Right atrium auricular region (tissue), 2 donors: ENCODE results near the gene SBK3. TPM values are rescaled to one million over a fixed set of nuclear protein-coding genes. Genes with fewer than 3 reads are reported as not detected.

Experiments
- DNase-seq: peaks from one replicate; pipeline ENCODE4 v3.0.0-alpha.2; 2019; ENCODE audit warnings: low spot score
- H3K27ac ChIP-seq, 2 donors: fragments of 200-600 bp; sonication (generic); 1 replicate in 1 of 2; 2 replicates in 1 of 2; pipeline ENCODE4 v1.5.1; 2016 to 2019
- H3K27me3 ChIP-seq, 2 donors: fragments of 200-600 bp; sonication (generic); one replicate each; pipeline versions ENCODE4 v1.5.1 to v1.6.0; 2017 to 2019
- H3K36me3 ChIP-seq: fragments of 200-600 bp; sonication (generic); one replicate; pipeline ENCODE4 v1.5.1; 2016
- H3K4me1 ChIP-seq, 2 donors: fragments of 200-600 bp; sonication (generic); one replicate each; pipeline versions ENCODE4 v1.5.1 to v1.6.0; 2017 to 2019
- H3K4me3 ChIP-seq, 2 donors: fragments of 200-600 bp; sonication (generic); 1 replicate in 1 of 2; 2 replicates in 1 of 2; pipeline ENCODE4 v1.5.1; 2017 to 2019; ENCODE audit warnings: mild to moderate bottlenecking in 1 of 2, moderate library complexity in 1 of 2
- H3K9me3 ChIP-seq, 2 donors: fragments of 200-600 bp; sonication (generic); one replicate each; pipeline ENCODE4 v1.5.1; 2019
- CTCF ChIP-seq, 2 donors: fragments of 200-600 bp; sonication (generic); IDR thresholded peaks; one replicate each; pipeline ENCODE4 v1.5.1; 2019; ENCODE audit warnings: antibody characterized with exemption in 2 of 2
- total RNA-seq, 2 donors: library from RNA; depleted of rRNA; stranded (reverse); fragments of >200 nt; gene quantifications; one replicate each; pipeline ENCODE4 v1.1.0, GENCODE V29; 2016

SBK3 gene
- total RNA-seq, 2 donors from 2014 or later = 97.5 to 103 TPM

- no peak for TF ChIP-seq CTCF (IDR thresholded peaks at IDR 0.05)
- Histone ChIP-seq H3K9me3 (no peaks in the 10 kb centered on the region), H3K4me3 (no peak overlapping the region), H3K36me3 (no peaks in the 10 kb centered on the region), H3K27me3 (no peaks in the 10 kb centered on the region), H3K4me1 (peaks cover 0 to 28% of the 10 kb centered on the region in 2 donors), H3K27ac (no peak overlapping the region)
- DNase-seq = no peak
Observed at GRCh38 chr19:55552206-55552605, 6.9 kb upstream of the SBK3 start.

- no peak for DNase-seq
- Histone ChIP-seq H3K27me3 (no peaks in the 10 kb centered on the region), H3K36me3 (no peaks in the 10 kb centered on the region), H3K4me1 (peaks cover 0 to 40% of the 10 kb centered on the region in 2 donors), H3K9me3 (no peaks in the 10 kb centered on the region), H3K4me3 (peak overlapping the region in 1 of 2 donors; percentile 31), H3K27ac (peak overlapping the region; percentile 84 to 99)
- TF ChIP-seq CTCF (IDR thresholded peaks at IDR 0.05) = no peak
Observed at GRCh38 chr19:55550321-55550650, 4.9 kb upstream of the SBK3 start.

- no peaks in the 10 kb centered on the region for H3K27me3 ChIP-seq
- DNase-seq = no peak
- peaks cover 0 to 43% of the 10 kb centered on the region in 2 donors for H3K4me1 ChIP-seq
Observed at GRCh38 chr19:55549500-55550320, 4.4 kb upstream of the SBK3 start.

GRCh38 chr19:55546822-55547614, 1.7 kb upstream of the SBK3 start:
- H3K27ac ChIP-seq = peak overlapping the region; percentile 84 to 99
- H3K9me3 ChIP-seq = no peaks in the 10 kb centered on the region
- no peak for TF ChIP-seq CTCF (IDR thresholded peaks at IDR 0.05)
- DNase-seq = peak; percentile 91
- peaks cover 0 to 46% of the 10 kb centered on the region in 2 donors for H3K4me1 ChIP-seq
- no peaks in the 10 kb centered on the region for H3K36me3 ChIP-seq
- H3K4me3 ChIP-seq = no peak overlapping the region
- H3K27me3 ChIP-seq = no peaks in the 10 kb centered on the region

More at GRCh38 chr19:55549500-55550320, 4.4 kb upstream of the SBK3 start:
- peak overlapping the region; percentile 19 to 31 for H3K4me3 ChIP-seq
- TF ChIP-seq CTCF (IDR thresholded peaks at IDR 0.05) = no peak
- H3K9me3 ChIP-seq = no peaks in the 10 kb centered on the region
- no peaks in the 10 kb centered on the region for H3K36me3 ChIP-seq
- peak overlapping the region; percentile 84 to 99 for H3K27ac ChIP-seq

- Histone ChIP-seq H3K4me3 (peak overlapping the region; percentile 45 to 51), H3K27me3 (no peaks in the 10 kb centered on the region), H3K27ac (peak overlapping the region; percentile 84 to 99), H3K36me3 (no peaks in the 10 kb centered on the region), H3K9me3 (no peaks in the 10 kb centered on the region), H3K4me1 (peaks cover 0 to 46% of the 10 kb centered on the region in 2 donors)
- no peak for TF ChIP-seq CTCF (IDR thresholded peaks at IDR 0.05)
- no peak for DNase-seq
Observed at GRCh38 chr19:55546011-55546410, 668 bp upstream of the SBK3 start.
